WTC11 (cell line): ENCODE results near the gene MAS1. TPM values are rescaled to one million over a fixed set of nuclear protein-coding genes. Genes with fewer than 3 reads are reported as not detected.

ENCODE experiments used
- ATAC-seq: fragments of 200-7000 bp; cut with Tn5 transposase; 2 replicates; pipeline ENCODE4 v1.10.0; 2021; ENCODE audit warnings: mild to moderate bottlenecking, moderate library complexity
- CTCF ChIA-PET: fragments of 300-600 bp; sonication (Branson Sonifier 250); formaldehyde crosslinking; loops from one replicate; lab custom pipeline; 2021; ENCODE audit warnings: antibody characterized with exemption; lab: Charles Lee
- POLR2A ChIA-PET: fragments of 350-600 bp; sonication (Branson Sonifier 250); formaldehyde crosslinking; loops from one replicate; lab custom pipeline; 2021; ENCODE audit warnings: antibody characterized with exemption; lab: Charles Lee
- DNase-seq: peaks from one replicate; pipeline ENCODE4 v3.0.0; 2021; ENCODE audit warnings: low spot score
- H3K27ac Mint-ChIP-seq: 2 replicates; pipeline ENCODE4 v1.8.0; 2021; ENCODE audit warnings: mixed read lengths
- H3K27me3 Mint-ChIP-seq: 2 replicates; pipeline ENCODE4 v1.8.0; 2021; ENCODE audit warnings: low read depth, mild to moderate bottlenecking, moderate library complexity, mixed read lengths
- H3K36me3 Mint-ChIP-seq: 2 replicates; pipeline ENCODE4 v1.8.0; 2021; ENCODE audit warnings: mixed read lengths
- H3K4me1 Mint-ChIP-seq: 2 replicates; pipeline ENCODE4 v1.8.0; 2022; ENCODE audit warnings: mixed read lengths
- H3K4me3 Mint-ChIP-seq: 2 replicates; pipeline ENCODE4 v1.8.0; 2021; ENCODE audit warnings: mild to moderate bottlenecking, moderate library complexity, mixed read lengths
- H3K9me3 Mint-ChIP-seq: 2 replicates; pipeline ENCODE4 v1.8.0; 2021; ENCODE audit warnings: mixed read lengths
- ATF1 ChIP-seq: sonication (generic); formaldehyde crosslinking; IDR thresholded peaks from 2 replicates; pipeline ENCODE4 v1.8.1; 2023; ENCODE audit warnings: mild to moderate bottlenecking, moderate library complexity, missing genetic modification reagents
- ATF3 ChIP-seq: sonication (generic); formaldehyde crosslinking; conservative IDR thresholded peaks from 2 replicates; pipeline ENCODE4 v1.8.1; 2022; ENCODE audit warnings: mild to moderate bottlenecking, missing genetic modification reagents
- CREM ChIP-seq: sonication (generic); formaldehyde crosslinking; IDR thresholded peaks from 2 replicates; pipeline ENCODE4 v1.8.1; 2022; ENCODE audit warnings: mild to moderate bottlenecking, missing genetic modification reagents, moderate library complexity
- ESRRA ChIP-seq: sonication (generic); formaldehyde crosslinking; IDR thresholded peaks from 2 replicates; pipeline ENCODE4 v1.8.1; 2022; ENCODE audit warnings: mild to moderate bottlenecking, missing genetic modification reagents, borderline replicate concordance
- FOXJ3 ChIP-seq: sonication (generic); formaldehyde crosslinking; IDR thresholded peaks from 2 replicates; pipeline ENCODE4 v1.9.0; 2021; ENCODE audit warnings: missing genetic modification reagents, mild to moderate bottlenecking, borderline replicate concordance
- GABPB1 ChIP-seq: sonication (generic); formaldehyde crosslinking; IDR thresholded peaks from 2 replicates; pipeline ENCODE4 v1.8.1; 2023; ENCODE audit warnings: mild to moderate bottlenecking, missing genetic modification reagents
- GRHL2 ChIP-seq: fragments of 250-450 bp; sonication (Bioruptor Pico); IDR thresholded peaks from 2 replicates; pipeline ENCODE4 v1.8.0; 2022; ENCODE audit warnings: mild to moderate bottlenecking, moderate library complexity; ENCODE audit not compliant: insufficient replicate concordance, severe bottlenecking
- MXD4 ChIP-seq: fragments of 250-450 bp; sonication (Bioruptor Pico); IDR thresholded peaks from 2 replicates; pipeline ENCODE4 v1.8.0; 2021; ENCODE audit warnings: mild to moderate bottlenecking, moderate library complexity, borderline replicate concordance
- NFATC4 ChIP-seq: fragments of 250-450 bp; sonication (Bioruptor Pico); IDR thresholded peaks from 2 replicates; pipeline ENCODE4 v1.9.0; 2021; ENCODE audit warnings: mild to moderate bottlenecking
- PRDM15 ChIP-seq: sonication (generic); formaldehyde crosslinking; IDR thresholded peaks from 2 replicates; pipeline ENCODE4 v1.8.0; 2022; ENCODE audit warnings: missing genetic modification reagents
- PREB ChIP-seq: sonication (generic); formaldehyde crosslinking; IDR thresholded peaks from 2 replicates; pipeline ENCODE4 v1.8.1; 2022; ENCODE audit warnings: mild to moderate bottlenecking, missing genetic modification reagents, moderate library complexity, borderline replicate concordance
- SMAD3 ChIP-seq: sonication (generic); formaldehyde crosslinking; IDR thresholded peaks from 2 replicates; pipeline ENCODE4 v1.8.0; 2022; ENCODE audit warnings: missing genetic modification reagents, mild to moderate bottlenecking, borderline replicate concordance
- TCF7 ChIP-seq: sonication (generic); formaldehyde crosslinking; IDR thresholded peaks from 2 replicates; pipeline ENCODE4 v1.8.0; 2022; ENCODE audit warnings: mild to moderate bottlenecking, low read depth, missing genetic modification reagents, moderate library complexity
- TEAD4 ChIP-seq: sonication (generic); formaldehyde crosslinking; IDR thresholded peaks from 2 replicates; pipeline ENCODE4 v1.8.0; 2022; ENCODE audit warnings: mild to moderate bottlenecking, missing genetic modification reagents
- TP53 ChIP-seq: sonication (generic); formaldehyde crosslinking; IDR thresholded peaks from 2 replicates; pipeline ENCODE4 v1.8.1; 2023; ENCODE audit warnings: mild to moderate bottlenecking, missing genetic modification reagents
- ZNF121 ChIP-seq: sonication (generic); formaldehyde crosslinking; IDR thresholded peaks from 2 replicates; pipeline ENCODE4 v1.8.0; 2023; ENCODE audit warnings: missing genetic modification reagents
- ZNF219 ChIP-seq: sonication (generic); formaldehyde crosslinking; IDR thresholded peaks from 2 replicates; pipeline ENCODE4 v1.8.0; 2023; ENCODE audit warnings: missing genetic modification reagents, mild to moderate bottlenecking, borderline replicate concordance
- ZNF671 ChIP-seq: fragments of 250-450 bp; sonication (Bioruptor Pico); IDR thresholded peaks from 2 replicates; pipeline ENCODE4 v1.8.0; 2021; ENCODE audit warnings: mild to moderate bottlenecking
- total RNA-seq: library from RNA; stranded (reverse); gene quantifications from 3 replicates; pipeline ENCODE4 v1.2.3, GENCODE V29; 2021
- TF ChIP-seq, protein P1 (sequence below): sonication (generic); formaldehyde crosslinking; IDR thresholded peaks from 2 replicates; pipeline ENCODE4 v1.8.0; 2022; ENCODE audit warnings: mild to moderate bottlenecking, missing genetic modification reagents
- TF ChIP-seq, protein P2 (sequence below): sonication (generic); formaldehyde crosslinking; IDR thresholded peaks from 2 replicates; pipeline ENCODE4 v1.8.0; 2023; ENCODE audit warnings: mild to moderate bottlenecking, missing genetic modification reagents

MAS1 gene
- total RNA-seq, 1 experiment from 2014 or later, result 0.68 TPM

DNA sequence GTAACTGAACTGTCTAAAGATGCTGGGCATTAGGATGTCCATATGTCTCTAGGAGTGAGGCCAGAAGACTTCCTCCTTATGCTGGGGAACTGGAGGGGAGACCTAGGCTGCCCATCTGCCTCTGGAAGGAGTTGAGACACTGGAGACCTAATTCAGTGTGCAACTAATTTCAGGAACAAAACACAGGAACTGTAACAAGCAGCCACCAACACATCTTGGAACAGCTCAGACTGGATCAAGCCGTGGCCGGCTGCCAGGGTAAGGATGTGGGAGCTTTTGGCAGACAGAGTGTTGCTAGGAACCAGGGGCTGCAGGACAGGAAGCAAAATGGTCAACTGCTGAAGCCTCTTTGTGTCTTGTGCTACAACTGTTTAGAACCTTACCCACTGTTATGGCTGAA is 16.4 kb upstream of the MAS1 start (continued):
- TF ChIP-seq PRDM15 (CRISPR knock-in tag), result no peak
- no peak for TF ChIP-seq MXD4
- TF ChIP-seq NFATC4, result no peak
- TF ChIP-seq ZNF121, result no peak
- no peak for TF ChIP-seq PREB
- TF ChIP-seq, all 79 proteins: peak for 0

- Mint-ChIP-seq H3K27me3 (no peaks in the 10 kb centered on the region), H3K27ac (peak overlapping the region; percentile 95), H3K4me1 (peaks cover 16% of the 10 kb centered on the region), H3K9me3 (peaks cover 14% of the 10 kb centered on the region; the same call in 1 of the 2 replicates), H3K36me3 (no peaks in the 10 kb centered on the region), H3K4me3 (peak overlapping the region; percentile 21)
- ChIA-PET POLR2A (no interaction called here), CTCF (no interaction called here)
- DNase-seq (peak; percentile 46), ATAC-seq (peak; percentile 97)
- TF ChIP-seq GABPB1 (CRISPR knock-in tag), result 0 out of 2 replicates have a peak, but pooled peaks have one; percentile 40
- no peak for TF ChIP-seq SMAD3 (CRISPR knock-in tag)
Measured at GRCh38 chr6:159875194-159875593, 15.6 kb upstream of the MAS1 start.

- ATAC-seq (no peak), DNase-seq (no peak)
- H3K4me3 Mint-ChIP-seq, result no peak overlapping the region
- peaks cover 14% of the 10 kb centered on the region; the same call in 1 of the 2 replicates for H3K9me3 Mint-ChIP-seq
- H3K27me3 Mint-ChIP-seq, result no peaks in the 10 kb centered on the region
- no peaks in the 10 kb centered on the region for H3K36me3 Mint-ChIP-seq
- ChIA-PET POLR2A (no interaction called here), CTCF (no interaction called here)
- peaks cover 16% of the 10 kb centered on the region for H3K4me1 Mint-ChIP-seq
- no peak overlapping the region for H3K27ac Mint-ChIP-seq
- TF ChIP-seq, protein P1, sequence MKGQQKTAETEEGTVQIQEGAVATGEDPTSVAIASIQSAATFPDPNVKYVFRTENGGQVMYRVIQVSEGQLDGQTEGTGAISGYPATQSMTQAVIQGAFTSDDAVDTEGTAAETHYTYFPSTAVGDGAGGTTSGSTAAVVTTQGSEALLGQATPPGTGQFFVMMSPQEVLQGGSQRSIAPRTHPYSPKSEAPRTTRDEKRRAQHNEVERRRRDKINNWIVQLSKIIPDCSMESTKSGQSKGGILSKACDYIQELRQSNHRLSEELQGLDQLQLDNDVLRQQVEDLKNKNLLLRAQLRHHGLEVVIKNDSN (CRISPR knock-in tag), result no peak
- TF ChIP-seq CREM (no peak), TCF7 (no peak), ZNF671 (CRISPR knock-in tag) (no peak), FOXJ3 (CRISPR knock-in tag) (no peak), GRHL2 (no peak), ZNF219 (CRISPR knock-in tag) (no peak), NFATC4 (no peak), ATF1 (CRISPR knock-in tag) (no peak), ESRRA (CRISPR knock-in tag) (no peak), SMAD3 (CRISPR knock-in tag) (no peak), TP53 (CRISPR knock-in tag) (no peak), TEAD4 (CRISPR knock-in tag) (no peak), ATF3 (CRISPR knock-in tag) (no peak)
- TF ChIP-seq, protein P2, sequence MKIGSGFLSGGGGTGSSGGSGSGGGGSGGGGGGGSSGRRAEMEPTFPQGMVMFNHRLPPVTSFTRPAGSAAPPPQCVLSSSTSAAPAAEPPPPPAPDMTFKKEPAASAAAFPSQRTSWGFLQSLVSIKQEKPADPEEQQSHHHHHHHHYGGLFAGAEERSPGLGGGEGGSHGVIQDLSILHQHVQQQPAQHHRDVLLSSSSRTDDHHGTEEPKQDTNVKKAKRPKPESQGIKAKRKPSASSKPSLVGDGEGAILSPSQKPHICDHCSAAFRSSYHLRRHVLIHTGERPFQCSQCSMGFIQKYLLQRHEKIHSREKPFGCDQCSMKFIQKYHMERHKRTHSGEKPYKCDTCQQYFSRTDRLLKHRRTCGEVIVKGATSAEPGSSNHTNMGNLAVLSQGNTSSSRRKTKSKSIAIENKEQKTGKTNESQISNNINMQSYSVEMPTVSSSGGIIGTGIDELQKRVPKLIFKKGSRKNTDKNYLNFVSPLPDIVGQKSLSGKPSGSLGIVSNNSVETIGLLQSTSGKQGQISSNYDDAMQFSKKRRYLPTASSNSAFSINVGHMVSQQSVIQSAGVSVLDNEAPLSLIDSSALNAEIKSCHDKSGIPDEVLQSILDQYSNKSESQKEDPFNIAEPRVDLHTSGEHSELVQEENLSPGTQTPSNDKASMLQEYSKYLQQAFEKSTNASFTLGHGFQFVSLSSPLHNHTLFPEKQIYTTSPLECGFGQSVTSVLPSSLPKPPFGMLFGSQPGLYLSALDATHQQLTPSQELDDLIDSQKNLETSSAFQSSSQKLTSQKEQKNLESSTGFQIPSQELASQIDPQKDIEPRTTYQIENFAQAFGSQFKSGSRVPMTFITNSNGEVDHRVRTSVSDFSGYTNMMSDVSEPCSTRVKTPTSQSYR (CRISPR knock-in tag), result no peak
Measured at GRCh38 chr6:159876242-159876641, 14.5 kb upstream of the MAS1 start.
